K562 (cell line): ENCODE results near the gene SF3B3. TPM values are rescaled to one million over a fixed set of nuclear protein-coding genes. Genes with fewer than 3 reads are reported as not detected.

Experiments used
- AFF1 ChIP-seq, 2 experiments: fragments of 450-650 bp; IDR thresholded peaks; 2 replicates each; pipeline ENCODE4 v1.6.1; 2018; ENCODE audit warnings: mild to moderate bottlenecking in 2 of 2, low read depth in 1 of 2; ENCODE audit not compliant: partially characterized antibody in 2 of 2
- CEBPZ ChIP-seq: fragments of 150-350 bp; IDR thresholded peaks from 2 replicates; pipeline ENCODE4 v1.6.1; 2014; ENCODE audit warnings: low read depth, mild to moderate bottlenecking, low read length, borderline replicate concordance
- CTBP1 ChIP-seq: fragments of 450-650 bp; IDR thresholded peaks from 2 replicates; pipeline ENCODE4 v1.6.1; 2016; ENCODE audit warnings: borderline replicate concordance
- JUN ChIP-seq, 2 experiments: sonication (generic) in 1 of 2; formaldehyde crosslinking in 1 of 2; IDR thresholded peaks; 2 replicates each; pipeline versions ENCODE4 v1.6.1 to v1.8.0; 2012 to 2022; ENCODE audit warnings: borderline replicate concordance in 2 of 2, mild to moderate bottlenecking in 2 of 2, improper control_type of control experiment in 1 of 2, low read depth in 1 of 2, low read length in 1 of 2, missing genetic modification reagents in 1 of 2
- KLF13 ChIP-seq: fragments of 450-650 bp; IDR thresholded peaks from 2 replicates; pipeline ENCODE4 v1.6.1; 2016; ENCODE audit warnings: missing genetic modification characterization, low read depth, mild to moderate bottlenecking, missing compliant biosample characterization, moderate library complexity, borderline replicate concordance
- ZBTB40 ChIP-seq, 2 experiments: fragments of 450-650 bp in 1 of 2; sonication (generic) in 1 of 2; formaldehyde crosslinking in 1 of 2; IDR thresholded peaks; 2 replicates each; pipeline versions ENCODE4 v1.7.1 to v1.9.0; 2016 to 2022; ENCODE audit warnings: inconsistent platforms in 1 of 2, mild to moderate bottlenecking in 1 of 2, missing genetic modification reagents in 1 of 2
- polyA plus RNA-seq, 8 experiments: library from polyadenylated mRNA; depleted of rRNA in 4 of 8; stranded (reverse) in 5 of 8; unstranded in 3 of 8; fragments of >200 nt; fragmentation: Nextera tagmentation in 2 of 8; fragmentation: Illumina TruSeq in 1 of 8; extraction: Ambion mirVana in 2 of 8; extraction: Trizol in 1 of 8; gene quantifications; 2 replicates each; pipeline versions ENCODE4 v1.2.1 to v1.2.3, GENCODE V29; 2011 to 2014; ENCODE audit warnings: inconsistent platforms in 1 of 8, missing spikeins in 1 of 8
- total RNA-seq, 7 experiments: library from RNA; depleted of rRNA in 6 of 7; stranded (reverse); fragments of >200 nt in 6 of 7; fragmentation: Illumina TruSeq in 2 of 7; extraction: Trizol in 2 of 7; gene quantifications; 2 replicates each; pipeline versions ENCODE4 v1.2.1 to v1.2.3, GENCODE V29; 2011 to 2021; ENCODE audit warnings: low replicate concordance in 1 of 7

The SF3B3 gene
- total and polyA plus RNA-seq, 9 of the 15 experiments (the other 6 are each of a cell fraction or from before 2014, with no cell fraction given): 98.9 to 546 (median 221) TPM

GRCh38 chr16:70523743-70524398 is at the start of gene SF3B3 (continued):
- no peak for TF ChIP-seq CEBPZ
- 0 out of 2 replicates have a peak, but pooled peaks have one; percentile 5 for TF ChIP-seq JUN (IDR thresholded peaks at IDR 0.05; ENCODE audit: borderline replicate concordance, low read depth, low read length)
- TF ChIP-seq JUN (CRISPR knock-in tag; IDR thresholded peaks at IDR 0.05; ENCODE audit: borderline replicate concordance): no peak
- TF ChIP-seq CTBP1: peak; percentile 11; the same call in 1 of the 2 replicates
- TF ChIP-seq KLF13 (tag): peak; percentile 32
- TF ChIP-seq AFF1 (IDR thresholded peaks at IDR 0.05; ENCODE audit: low read depth in 1 of 2, partially characterized antibody in 2 of 2): peak in 1 of 2 experiments; percentile 12
- TF ChIP-seq ZBTB40 (IDR thresholded peaks at IDR 0.05): peak; percentile 73
- TF ChIP-seq ZBTB40 (CRISPR knock-in tag; IDR thresholded peaks at IDR 0.05): no peak
